Ascending aorta (tissue), 2 donors: Measurements from ENCODE around the gene TUBB4B. TPM values are rescaled to one million over a fixed set of nuclear protein-coding genes. Genes with fewer than 3 reads are reported as not detected.

Source experiments
- DNase-seq, 2 donors: peaks; one replicate each; pipeline ENCODE4 v3.0.0-alpha.2; 2019; ENCODE audit warnings: low spot score in 2 of 2
- H3K27ac ChIP-seq, 2 donors: fragments of 200-600 bp; sonication (generic); one replicate each; pipeline ENCODE4 v1.5.1; 2016 to 2017; ENCODE audit warnings: mild to moderate bottlenecking in 1 of 2
- H3K27me3 ChIP-seq: fragments of 200-600 bp; sonication (generic); one replicate; pipeline ENCODE4 v1.5.1; 2017
- H3K36me3 ChIP-seq, 2 donors: fragments of 200-600 bp; sonication (generic); one replicate each; pipeline ENCODE4 v1.5.1; 2016
- H3K4me1 ChIP-seq, 2 donors: fragments of 200-600 bp; sonication (generic); one replicate each; pipeline ENCODE4 v1.5.1; 2016 to 2017; ENCODE audit warnings: mild to moderate bottlenecking in 1 of 2
- H3K4me3 ChIP-seq, 2 donors: fragments of 200-600 bp; sonication (generic); one replicate each; pipeline ENCODE4 v1.5.1; 2016 to 2017; ENCODE audit warnings: mild to moderate bottlenecking in 1 of 2
- H3K9me3 ChIP-seq, 2 donors: fragments of 200-600 bp; sonication (generic); one replicate each; pipeline ENCODE4 v1.5.1; 2016
- intact Hi-C: fragments of 100-400 bp; cut with DNase I; formaldehyde crosslinking; loops from one replicate; pipeline ENCODE4 v1.15.1; 2023
- total RNA-seq: library from RNA; depleted of rRNA; stranded (reverse); fragments of >200 nt; gene quantifications from one replicate; pipeline ENCODE4 v1.1.0, GENCODE V29; 2016
- TF ChIP-seq, protein P1 (sequence below), 3 experiments: fragments of 200-600 bp in 2 of 3; fragments of 450-650 bp in 1 of 3; sonication (generic) in 2 of 3; IDR thresholded peaks; one replicate each; pipeline ENCODE4 v1.5.1; 2016 to 2019; ENCODE audit warnings: antibody characterized with exemption in 3 of 3, mild to moderate bottlenecking in 1 of 3, moderate library complexity in 1 of 3

Gene TUBB4B
- total RNA-seq, 1 donor from 2014 or later, result 403 TPM

DNA sequence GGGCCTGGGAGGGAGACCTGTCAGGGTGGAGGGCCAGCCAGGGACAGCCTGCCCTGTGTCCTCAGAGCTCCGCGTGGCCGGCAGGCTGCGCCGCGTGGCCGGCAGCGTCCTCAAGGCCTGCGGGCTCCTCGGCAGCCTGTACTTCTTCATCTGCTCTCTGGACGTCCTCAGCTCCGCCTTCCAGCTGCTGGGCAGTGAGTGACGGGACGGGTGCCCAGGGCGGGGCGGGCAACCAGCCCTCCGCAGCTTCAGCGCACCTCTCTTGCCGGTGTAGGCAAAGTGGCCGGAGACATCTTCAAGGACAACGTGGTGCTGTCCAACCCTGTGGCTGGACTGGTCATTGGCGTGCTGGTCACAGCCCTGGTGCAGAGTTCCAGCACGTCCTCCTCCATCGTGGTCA is 8.6 kb upstream of the TUBB4B start:
- H3K36me3 ChIP-seq, result no peaks in the 10 kb centered on the region
- H3K27ac ChIP-seq, result no peak overlapping the region
- H3K4me1 ChIP-seq, result peaks cover 0 to 10% of the 10 kb centered on the region in 2 donors
- H3K4me3 ChIP-seq, result no peak overlapping the region
- DNase-seq, result no peak
- TF ChIP-seq, protein P1, sequence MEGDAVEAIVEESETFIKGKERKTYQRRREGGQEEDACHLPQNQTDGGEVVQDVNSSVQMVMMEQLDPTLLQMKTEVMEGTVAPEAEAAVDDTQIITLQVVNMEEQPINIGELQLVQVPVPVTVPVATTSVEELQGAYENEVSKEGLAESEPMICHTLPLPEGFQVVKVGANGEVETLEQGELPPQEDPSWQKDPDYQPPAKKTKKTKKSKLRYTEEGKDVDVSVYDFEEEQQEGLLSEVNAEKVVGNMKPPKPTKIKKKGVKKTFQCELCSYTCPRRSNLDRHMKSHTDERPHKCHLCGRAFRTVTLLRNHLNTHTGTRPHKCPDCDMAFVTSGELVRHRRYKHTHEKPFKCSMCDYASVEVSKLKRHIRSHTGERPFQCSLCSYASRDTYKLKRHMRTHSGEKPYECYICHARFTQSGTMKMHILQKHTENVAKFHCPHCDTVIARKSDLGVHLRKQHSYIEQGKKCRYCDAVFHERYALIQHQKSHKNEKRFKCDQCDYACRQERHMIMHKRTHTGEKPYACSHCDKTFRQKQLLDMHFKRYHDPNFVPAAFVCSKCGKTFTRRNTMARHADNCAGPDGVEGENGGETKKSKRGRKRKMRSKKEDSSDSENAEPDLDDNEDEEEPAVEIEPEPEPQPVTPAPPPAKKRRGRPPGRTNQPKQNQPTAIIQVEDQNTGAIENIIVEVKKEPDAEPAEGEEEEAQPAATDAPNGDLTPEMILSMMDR (IDR thresholded peaks at IDR 0.05), result no peak
- no peaks in the 10 kb centered on the region for H3K27me3 ChIP-seq
- intact Hi-C loops, result no loop called here
- no peaks in the 10 kb centered on the region for H3K9me3 ChIP-seq

DNA sequence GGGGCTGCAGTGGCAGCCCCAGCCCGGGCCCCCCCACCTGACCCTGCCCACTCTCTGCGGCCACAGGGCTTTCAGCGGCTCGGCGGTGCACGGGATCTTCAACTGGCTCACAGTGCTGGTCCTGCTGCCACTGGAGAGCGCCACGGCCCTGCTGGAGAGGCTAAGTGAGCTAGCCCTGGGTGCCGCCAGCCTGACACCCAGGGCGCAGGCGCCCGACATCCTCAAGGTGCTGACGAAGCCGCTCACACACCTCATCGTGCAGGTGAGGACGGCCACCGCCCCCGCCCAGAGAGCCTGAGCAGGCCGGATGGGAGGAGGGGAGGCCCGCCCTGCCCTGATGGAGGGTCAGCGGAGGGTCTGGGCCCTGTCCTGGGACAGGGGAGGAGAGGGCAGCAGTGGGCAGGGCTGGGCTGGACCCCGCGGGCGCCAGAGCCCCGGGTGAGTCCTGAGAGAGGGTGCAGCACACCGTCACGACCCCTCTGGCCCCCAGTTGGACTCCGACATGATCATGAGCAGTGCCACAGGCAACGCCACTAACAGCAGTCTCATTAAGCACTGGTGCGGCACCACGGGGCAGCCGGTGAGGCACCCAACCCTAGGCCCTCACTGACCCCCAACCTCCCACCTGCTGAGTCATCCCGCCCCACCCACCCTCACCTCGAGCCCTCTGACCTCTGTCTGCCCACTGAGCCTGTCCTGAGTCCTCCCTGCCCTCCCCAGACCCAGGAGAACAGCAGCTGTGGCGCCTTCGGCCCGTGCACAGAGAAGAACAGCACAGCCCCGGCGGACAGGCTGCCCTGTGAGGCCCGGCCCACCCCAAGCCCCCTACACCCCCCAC is 7.7 kb upstream of the TUBB4B start:
- H3K4me3 ChIP-seq, result no peak overlapping the region
- TF ChIP-seq, protein P1 (IDR thresholded peaks at IDR 0.05), result no peak
- no peak overlapping the region for H3K27ac ChIP-seq
- no peaks in the 10 kb centered on the region for H3K27me3 ChIP-seq
- no peaks in the 10 kb centered on the region for H3K36me3 ChIP-seq
- intact Hi-C loops, result no loop called here
- peaks cover 0 to 10% of the 10 kb centered on the region in 2 donors for H3K4me1 ChIP-seq
- DNase-seq, result no peak
- no peaks in the 10 kb centered on the region for H3K9me3 ChIP-seq

DNA sequence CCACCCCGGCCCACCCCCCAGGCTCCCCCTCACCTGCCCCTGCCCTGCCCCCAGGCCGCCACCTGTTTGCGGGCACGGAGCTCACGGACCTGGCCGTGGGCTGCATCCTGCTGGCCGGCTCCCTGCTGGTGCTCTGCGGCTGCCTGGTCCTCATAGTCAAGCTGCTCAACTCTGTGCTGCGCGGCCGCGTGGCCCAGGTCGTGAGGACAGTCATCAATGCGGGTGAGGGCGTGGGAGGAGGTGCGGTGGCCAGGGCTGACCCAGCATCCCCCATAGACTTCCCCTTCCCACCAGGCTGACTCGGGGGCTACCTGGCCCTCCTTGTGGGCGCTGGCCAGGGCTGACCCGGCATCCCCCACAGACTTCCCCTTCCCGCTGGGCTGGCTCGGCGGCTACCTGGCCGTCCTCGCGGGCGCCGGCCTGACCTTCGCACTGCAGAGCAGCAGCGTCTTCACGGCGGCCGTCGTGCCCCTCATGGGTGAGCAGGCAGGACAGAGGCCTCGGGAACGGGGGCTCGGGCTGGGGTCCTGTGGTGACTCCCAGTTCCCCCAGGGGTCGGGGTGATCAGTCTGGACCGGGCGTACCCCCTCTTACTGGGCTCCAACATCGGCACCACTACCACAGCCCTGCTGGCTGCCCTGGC is 6.9 kb upstream of the TUBB4B start:
- no peak overlapping the region for H3K4me3 ChIP-seq
- no peaks in the 10 kb centered on the region for H3K9me3 ChIP-seq
- no peak for DNase-seq
- no peaks in the 10 kb centered on the region for H3K36me3 ChIP-seq
- TF ChIP-seq, protein P1 (IDR thresholded peaks at IDR 0.05), result no peak
- intact Hi-C loops, result no loop called here
- H3K4me1 ChIP-seq, result peaks cover 0 to 10% of the 10 kb centered on the region in 2 donors
- no peak overlapping the region for H3K27ac ChIP-seq
- H3K27me3 ChIP-seq, result no peaks in the 10 kb centered on the region

DNA sequence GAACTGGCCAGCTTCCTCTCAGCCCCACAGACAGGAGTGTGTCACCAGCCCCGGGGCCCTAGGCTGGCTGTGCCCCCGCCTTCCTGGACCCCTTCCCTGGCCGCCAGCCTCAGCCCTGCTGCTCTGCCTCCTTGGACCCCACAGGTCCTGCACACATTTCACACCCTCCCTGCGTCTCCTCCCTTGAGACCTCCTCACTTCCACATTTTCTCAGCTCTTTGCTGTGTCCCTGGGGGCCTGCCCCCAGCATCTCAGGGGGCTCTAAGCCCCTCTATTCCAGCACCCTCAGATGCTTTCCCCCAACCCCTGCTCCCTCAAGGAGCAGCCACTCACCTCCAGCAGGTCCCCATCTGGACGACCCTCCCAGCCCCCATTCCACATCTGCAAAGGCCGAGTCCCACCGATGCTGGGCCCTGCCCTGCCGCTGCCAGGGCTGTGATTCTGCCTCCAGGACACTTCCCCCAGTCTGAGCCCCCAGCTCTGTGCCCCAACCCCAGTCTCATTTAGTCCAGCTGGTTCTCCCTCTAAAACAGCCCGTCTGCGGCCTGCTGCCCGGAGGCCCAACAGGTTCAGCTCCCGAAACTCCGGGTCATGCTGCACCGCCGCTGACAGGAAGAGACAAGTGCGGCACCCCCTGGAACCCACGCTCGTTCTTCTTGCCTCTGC is 6.2 kb upstream of the TUBB4B start:
- H3K4me1 ChIP-seq, result peaks cover 0 to 16% of the 10 kb centered on the region in 2 donors
- H3K27me3 ChIP-seq, result no peaks in the 10 kb centered on the region
- H3K36me3 ChIP-seq, result no peaks in the 10 kb centered on the region
- intact Hi-C loops, result no loop called here
- H3K4me3 ChIP-seq, result no peak overlapping the region
- no peaks in the 10 kb centered on the region for H3K9me3 ChIP-seq
- TF ChIP-seq, protein P1 (IDR thresholded peaks at IDR 0.05), result no peak
- DNase-seq, result no peak
- H3K27ac ChIP-seq, result no peak overlapping the region

DNA sequence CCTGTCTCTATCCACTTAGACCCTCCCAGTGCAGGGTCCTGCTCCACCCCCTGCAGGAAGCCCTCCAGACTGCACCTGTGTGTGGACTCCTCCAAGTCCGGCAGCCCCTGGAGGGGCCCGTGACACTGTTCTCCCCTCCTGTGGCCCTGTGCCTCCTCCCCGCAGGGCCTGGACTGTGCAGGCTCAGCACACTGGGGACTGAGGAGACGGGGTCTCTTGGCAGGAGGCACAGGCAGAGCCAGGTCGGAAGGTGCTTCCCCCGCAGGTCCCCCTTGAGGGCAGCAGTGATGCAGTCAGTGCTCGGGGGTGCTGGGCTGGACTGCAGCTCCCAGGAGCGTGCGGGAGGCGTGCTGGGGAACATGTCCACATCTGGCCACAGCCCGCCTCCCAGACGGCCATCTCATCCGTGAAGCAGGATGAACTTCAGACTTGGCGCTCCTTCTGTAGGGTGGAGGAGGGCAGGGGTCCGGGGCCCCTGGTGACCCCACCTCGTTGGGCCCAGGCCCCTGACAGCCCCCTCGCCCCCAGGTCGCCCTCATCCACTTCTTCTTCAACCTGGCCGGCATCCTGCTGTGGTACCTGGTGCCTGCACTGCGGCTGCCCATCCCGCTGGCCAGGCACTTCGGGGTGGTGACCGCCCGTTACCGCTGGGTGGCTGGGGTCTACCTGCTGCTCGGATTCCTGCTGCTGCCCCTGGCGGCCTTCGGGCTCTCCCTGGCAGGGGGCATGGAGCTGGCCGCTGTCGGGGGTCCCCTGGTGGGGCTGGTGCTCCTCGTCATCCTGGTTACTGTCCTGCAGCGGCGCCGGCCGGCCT is 5.5 kb upstream of the TUBB4B start:
- Histone ChIP-seq H3K27me3 (no peaks in the 10 kb centered on the region), H3K4me3 (peak overlapping the region in 1 of 2 donors; percentile 32)

More for the DNA sequence above, 5.5 kb upstream of the TUBB4B start:
- TF ChIP-seq, protein P1 (IDR thresholded peaks at IDR 0.05), result no peak
- intact Hi-C loops, result no loop called here
- Histone ChIP-seq H3K4me1 (peaks cover 0 to 17% of the 10 kb centered on the region in 2 donors), H3K36me3 (no peaks in the 10 kb centered on the region), H3K9me3 (no peaks in the 10 kb centered on the region), H3K27ac (no peak overlapping the region)
- no peak for DNase-seq
